HG03342 (cell line): ENCODE data around the gene TEDC2.
A peak's percentile ranks its signal among the peaks of the same experiment; 100 is the strongest.
"Not testable (repeated sequence)": the region's sequence is repeated elsewhere in the genome, so short reads cannot be mapped to it uniquely, and the experiment has no call there.

ENCODE experiments used
- ATAC-seq: cut with Tn5 transposase; IDR thresholded peaks from one replicate; pipeline ENCODE4 v1.9.1; 2021; ENCODE audit warnings: mild to moderate bottlenecking, moderate library complexity; ENCODE audit not compliant: unreplicated experiment

The TEDC2 gene

GRCh38 chr16:2437032-2437790 is 22.7 kb upstream of the TEDC2 start:
- ATAC-seq, result no peak

- no peak for ATAC-seq
Observed at GRCh38 chr16:2438121-2438520, 21.8 kb upstream of the TEDC2 start.

GRCh38 chr16:2439598-2439997 is 20.3 kb upstream of the TEDC2 start:
- ATAC-seq, result no peak

GRCh38 chr16:2441143-2441804 is 18.6 kb upstream of the TEDC2 start:
- ATAC-seq, result not testable (repeated sequence)

GRCh38 chr16:2443555-2443954 is 16.4 kb upstream of the TEDC2 start:
- no peak for ATAC-seq

- no peak for ATAC-seq
Observed at GRCh38 chr16:2447920-2448583, 11.9 kb upstream of the TEDC2 start.

GRCh38 chr16:2449118-2449517 is 10.8 kb upstream of the TEDC2 start:
- no peak for ATAC-seq

GRCh38 chr16:2450535-2450934 is 9.4 kb upstream of the TEDC2 start:
- no peak for ATAC-seq

GRCh38 chr16:2450975-2451381 is 8.9 kb upstream of the TEDC2 start:
- no peak for ATAC-seq

- no peak for ATAC-seq
Observed at GRCh38 chr16:2451851-2452320, 8.0 kb upstream of the TEDC2 start.

- no peak for ATAC-seq
Observed at GRCh38 chr16:2452650-2453049, 7.3 kb upstream of the TEDC2 start.

GRCh38 chr16:2455081-2455845 is 4.6 kb upstream of the TEDC2 start:
- ATAC-seq, result no peak

GRCh38 chr16:2456551-2457153 is 3.3 kb upstream of the TEDC2 start:
- no peak for ATAC-seq

- no peak for ATAC-seq
Observed at GRCh38 chr16:2457267-2457666, 2.6 kb upstream of the TEDC2 start.

- ATAC-seq, result no peak
Observed at GRCh38 chr16:2457946-2458345, 2.0 kb upstream of the TEDC2 start.

- ATAC-seq, result no peak
Observed at GRCh38 chr16:2458887-2459646, 842 bp upstream of the TEDC2 start.

GRCh38 chr16:2460391-2460713 is 443 bp downstream of the TEDC2 start:
- peak; percentile 2 for ATAC-seq

- ATAC-seq, result no peak
Observed at GRCh38 chr16:2460916-2461315, 1.0 kb downstream of the TEDC2 start.

GRCh38 chr16:2462031-2462866 is 2.3 kb downstream of the TEDC2 start:
- no peak for ATAC-seq
